ENCODE measurements around the gene APBB2.
"Not testable (repeated sequence)": the region's sequence is repeated elsewhere in the genome, so short reads cannot be mapped to it uniquely, and the experiment has no call there.

Gene APBB2

DNA sequence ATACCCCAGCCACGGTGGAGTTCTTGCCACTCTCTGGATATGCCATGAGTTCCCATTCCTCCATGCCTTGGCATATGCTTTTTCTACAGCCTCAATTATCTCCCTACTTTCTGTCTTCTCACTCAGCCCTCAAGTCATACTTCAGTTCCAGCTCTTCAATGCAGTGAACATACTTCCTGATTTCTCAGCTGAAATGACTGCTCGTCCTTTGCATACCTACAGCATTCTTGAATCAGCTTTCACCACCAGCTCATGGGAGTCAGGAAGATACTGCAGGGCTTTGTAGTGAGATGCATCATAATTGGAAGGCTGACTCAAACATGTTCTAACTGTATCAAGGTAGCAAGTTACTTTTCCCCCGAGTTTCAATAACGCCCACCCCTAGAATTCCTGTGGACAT lies 118.4 kb downstream of the APBB2 start:
- no peak for DNase-seq

DNA sequence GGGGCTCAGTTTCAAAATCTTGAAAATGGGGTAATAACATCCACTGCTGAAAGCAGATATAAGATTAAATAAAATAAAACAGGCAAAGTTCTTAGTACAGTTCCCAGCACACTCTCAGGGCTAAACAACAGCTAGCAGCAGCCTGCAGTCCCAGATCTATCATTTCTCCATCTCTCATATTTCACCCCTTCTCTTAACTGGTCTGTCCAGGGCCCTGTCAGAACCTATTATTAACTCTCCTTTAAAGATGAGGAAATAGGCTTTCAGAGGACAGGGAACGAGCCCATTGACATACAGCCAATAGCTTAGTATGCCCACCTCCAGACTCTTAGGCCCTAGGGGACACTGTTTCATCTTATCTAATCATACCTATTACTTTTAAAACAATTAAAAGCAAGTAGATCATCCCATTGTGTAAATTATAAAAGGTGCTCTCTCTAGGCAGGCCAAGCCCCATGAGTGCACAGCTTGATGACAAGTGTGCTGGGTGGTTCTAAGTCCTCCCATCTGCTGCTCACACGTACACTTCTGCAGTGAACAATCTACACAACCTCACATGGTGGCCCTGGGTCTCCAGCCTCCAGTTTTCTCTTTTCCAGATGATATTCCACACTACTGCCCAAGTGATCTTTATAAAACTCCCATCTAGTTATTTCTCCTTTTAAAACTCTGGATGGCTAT lies 119.0 kb downstream of the APBB2 start:
- no peak for DNase-seq

DNA sequence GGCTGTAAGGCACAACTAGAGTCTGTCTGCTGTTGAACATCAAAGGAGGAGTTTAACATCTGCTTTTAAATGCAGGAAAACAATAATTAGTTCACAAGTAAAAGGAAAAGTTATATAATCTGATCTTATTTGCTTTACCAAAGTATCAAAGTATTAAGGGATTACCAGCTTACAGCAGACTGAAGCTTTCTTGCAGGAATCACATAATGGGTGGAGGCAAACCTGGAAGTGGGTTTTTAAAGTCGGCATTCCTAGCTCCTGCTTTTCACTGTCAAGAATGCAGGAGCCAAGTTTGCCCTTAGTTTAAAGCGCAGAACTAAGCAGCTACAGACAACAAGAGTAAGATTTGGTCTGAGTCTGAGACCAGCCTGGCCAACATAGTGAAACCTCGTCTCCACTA lies 122.2 kb downstream of the APBB2 start:
- no peak for DNase-seq

DNA sequence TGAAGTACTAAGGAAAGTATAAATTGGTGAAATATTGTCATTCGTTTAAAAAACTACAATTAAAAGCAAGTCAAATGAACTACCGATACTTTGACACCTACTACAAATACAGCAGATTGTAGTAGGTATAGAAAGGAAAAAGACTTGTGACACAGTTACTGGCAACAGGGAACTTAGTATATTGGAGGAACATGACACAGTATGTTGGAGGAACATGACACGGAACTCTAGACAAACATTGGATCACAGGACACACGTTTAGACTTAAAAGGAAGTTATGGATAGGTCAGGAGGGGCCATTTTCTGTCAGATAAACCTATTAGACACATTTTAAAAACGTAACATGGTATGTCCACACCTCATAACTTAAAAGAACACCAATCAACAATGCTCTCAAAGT lies 132.5 kb downstream of the APBB2 start:
- DNase-seq: no peak

DNA sequence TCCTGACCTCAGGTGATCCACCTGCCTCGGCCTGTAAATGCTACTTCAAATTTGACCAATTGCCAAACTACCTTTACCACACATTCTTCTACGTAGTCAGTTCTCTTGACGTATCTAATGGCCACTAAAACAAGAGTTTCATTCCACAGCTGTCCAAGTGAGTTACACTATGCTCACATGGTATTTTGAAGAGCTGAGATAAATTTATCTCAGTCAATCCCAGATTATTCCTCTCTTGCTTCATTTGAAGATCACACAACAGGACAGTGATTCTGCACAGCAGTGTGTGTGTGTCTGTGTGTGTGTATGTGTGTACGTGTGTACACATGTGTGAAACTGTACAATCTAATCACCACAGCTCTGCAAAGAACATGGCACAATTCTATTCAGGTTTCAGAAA lies 133.4 kb downstream of the APBB2 start:
- no peak for DNase-seq

DNA sequence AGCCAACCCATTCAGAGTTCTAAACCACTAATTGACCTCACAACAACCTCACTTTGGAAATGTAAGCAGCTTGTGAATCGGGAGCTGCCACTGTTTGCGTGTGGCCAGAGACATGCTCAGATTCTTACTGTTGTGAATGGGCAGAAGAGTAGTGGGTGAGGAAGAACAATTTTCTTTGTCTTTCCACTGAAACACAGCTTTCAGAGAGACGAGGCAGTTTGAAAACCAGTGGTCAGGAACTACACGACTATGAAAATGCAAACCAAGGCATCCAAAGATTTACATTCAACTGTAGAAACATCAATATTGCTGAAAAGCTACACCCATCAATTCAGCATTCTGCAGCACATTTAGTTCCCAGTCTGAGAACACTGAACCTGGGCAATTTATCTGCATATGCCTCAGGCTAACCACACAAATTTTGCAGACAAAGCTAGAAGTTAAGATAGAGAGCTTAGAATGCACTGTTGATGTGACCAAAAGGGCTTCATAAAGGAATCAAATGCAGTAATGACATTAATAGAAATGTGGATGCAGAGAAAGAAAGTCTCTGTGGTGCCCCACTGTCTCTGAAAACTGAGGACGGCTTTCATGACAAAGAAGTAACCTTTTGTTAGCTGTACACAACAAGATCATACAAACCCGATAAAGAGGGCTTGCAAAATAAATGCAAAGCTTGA lies 134.3 kb downstream of the APBB2 start:
- no peak for DNase-seq

DNA sequence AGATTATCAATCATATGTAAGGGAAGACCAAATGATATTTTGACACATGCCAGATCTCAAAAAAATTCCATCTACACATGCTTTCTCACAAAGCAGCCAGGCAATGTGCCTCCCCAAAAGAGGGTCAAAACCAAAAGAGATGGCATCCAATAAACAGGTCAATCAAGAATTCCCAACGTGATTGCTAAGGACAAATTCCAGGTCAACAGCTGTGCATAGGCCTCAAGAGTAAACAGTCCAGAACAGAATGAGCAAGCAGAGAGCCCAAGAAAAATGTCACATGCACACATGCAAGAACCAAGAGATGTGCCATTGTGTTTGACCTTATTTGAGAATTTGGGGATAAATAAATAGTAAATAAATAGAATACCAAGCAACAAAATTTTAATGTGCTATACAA lies 136.7 kb downstream of the APBB2 start:
- no peak for DNase-seq

DNA sequence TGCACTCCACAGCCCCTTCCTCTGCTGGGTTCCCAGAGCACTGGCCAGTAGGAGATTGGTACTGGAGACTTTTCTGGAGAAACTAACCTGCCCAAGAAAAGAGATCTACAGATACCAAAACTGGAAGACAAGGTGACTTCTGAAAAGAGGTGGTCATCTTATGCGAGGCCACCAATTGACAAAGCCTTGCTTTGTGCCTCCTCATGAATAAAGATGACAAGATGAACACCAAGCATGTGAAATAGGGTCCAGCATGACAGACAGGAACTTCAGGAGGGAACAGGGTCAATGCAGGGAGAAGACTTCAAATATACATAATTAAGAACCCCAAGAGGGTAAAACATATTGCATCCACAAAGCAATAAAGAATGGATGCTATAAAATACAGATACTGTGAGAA lies 137.9 kb downstream of the APBB2 start:
- DNase-seq: no peak

DNA sequence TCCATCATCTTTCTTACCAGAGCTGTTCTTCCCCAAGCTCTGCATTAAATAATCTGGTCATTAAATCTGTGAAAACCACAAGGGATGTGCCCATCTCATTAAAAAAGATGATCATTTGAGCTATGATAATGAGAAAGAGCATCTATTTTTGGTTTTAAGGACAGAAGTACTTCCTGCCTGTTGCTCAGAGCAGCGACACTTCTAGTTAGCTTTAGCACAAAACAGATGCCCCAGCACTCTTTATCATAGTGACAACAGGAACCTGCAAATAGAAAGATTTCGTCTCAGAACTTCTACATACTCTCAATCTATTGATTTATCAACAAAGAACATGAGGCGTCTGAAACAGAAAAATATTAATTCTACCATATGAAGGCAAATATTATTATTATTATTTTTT lies 140.1 kb downstream of the APBB2 start:
- DNase-seq: no peak

DNA sequence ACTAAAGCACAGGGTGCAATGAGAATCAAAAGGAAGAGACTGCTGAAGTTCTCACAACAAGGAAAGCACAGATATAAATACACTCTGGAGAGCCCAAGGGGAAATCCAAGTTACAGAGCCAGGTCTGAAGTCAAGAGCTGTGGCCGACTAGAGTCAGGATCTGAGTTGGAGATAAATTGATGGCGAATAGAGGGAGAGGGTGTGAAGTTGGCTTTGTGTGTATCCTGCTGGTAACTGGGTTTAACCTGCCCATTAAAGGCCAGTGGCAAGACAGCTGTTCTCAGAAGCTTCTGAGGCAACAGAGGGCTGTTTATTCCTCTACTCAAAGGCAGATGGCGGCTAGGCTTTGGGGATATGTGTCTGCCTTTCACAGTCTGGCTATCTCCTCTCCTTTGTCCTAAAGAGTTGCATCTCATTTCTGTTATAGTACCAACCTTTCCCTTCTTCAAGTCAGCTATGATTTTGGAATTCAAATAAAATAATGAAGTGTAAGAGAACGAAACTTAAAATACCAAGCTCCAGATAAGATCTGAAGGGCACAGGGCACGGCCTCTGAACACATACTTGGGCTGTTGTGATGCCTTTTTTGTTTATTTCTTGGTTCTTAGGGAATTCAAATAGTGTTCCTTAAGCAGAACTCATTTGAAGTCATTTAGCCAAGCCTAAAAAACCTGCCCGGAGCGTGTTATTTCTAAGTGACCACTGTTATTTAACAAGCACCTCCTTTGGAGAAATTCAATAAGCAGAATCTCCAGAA lies 142.1 kb downstream of the APBB2 start:
- no peak for DNase-seq

DNA sequence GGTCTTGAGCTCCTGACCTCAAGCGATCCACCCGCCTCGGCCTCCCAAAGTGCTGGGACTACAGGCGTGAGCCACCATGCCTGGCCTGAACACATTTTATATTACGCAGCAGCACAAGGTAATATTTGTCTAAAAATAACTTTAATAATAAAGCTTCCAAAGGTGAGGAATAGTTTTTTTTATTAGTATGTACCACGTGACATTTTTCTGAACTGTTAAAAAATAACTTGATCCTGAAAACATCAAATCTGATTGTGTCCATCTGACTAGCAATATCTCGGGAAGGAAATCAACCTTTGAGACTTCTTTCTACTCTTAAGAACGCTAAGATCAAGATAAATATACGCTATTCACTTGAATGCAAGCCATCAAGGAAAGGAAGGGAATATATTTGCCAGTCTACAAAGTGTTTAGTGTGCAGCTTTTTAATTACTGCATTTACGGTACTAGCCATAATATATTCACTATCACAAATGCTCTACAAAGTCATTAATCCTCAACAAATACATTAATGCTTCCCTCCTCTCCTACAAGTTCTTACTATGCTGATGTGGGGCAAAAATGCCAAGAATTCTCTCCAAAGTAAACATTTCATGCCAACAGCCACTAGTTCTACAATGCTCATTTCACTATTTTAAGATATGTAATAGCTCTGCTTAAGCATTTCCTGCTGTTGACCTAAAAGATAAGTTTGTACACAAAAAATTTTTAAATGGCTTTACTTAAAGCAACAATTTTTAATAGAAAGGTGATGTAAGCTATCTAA lies 143.6 kb downstream of the APBB2 start:
- no peak for DNase-seq

DNA sequence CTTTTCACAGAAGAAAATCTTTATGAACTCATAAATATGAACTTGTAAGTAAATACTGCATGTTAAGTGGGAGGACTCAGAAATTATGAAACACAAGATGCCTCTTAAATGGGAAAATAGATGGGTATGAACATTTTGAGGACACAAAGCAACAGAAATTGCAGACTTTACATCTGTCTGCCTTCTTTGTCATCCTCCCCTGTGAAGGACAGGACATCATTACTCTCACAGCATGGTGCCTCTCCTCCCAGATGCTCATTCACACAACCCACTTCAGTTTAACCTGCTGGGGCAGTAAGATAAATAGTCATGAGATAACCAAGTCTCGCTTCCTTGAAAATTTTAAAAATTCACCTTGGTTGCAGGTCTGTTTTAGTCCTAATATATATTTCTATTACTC lies 144.5 kb downstream of the APBB2 start:
- no peak for DNase-seq

DNA sequence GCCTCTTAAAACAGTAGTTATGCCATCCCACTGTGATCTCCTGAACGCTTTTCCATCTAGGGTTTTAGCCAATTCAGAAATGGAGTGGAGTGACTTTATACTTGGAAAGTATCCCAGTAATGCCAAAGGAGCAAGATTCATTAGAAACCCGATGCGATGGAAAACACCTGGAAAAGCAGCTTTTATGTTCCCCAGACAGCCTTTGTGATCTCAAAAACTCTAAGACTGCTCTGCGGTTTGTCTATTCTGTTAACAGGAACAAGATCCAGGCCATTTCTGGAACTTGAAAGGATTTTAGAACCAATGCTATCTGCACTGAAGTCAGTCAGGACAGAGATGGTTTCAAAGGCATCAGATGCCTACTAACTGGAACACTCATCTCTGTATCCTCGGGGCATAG lies 145.1 kb downstream of the APBB2 start:
- DNase-seq: no peak

DNA sequence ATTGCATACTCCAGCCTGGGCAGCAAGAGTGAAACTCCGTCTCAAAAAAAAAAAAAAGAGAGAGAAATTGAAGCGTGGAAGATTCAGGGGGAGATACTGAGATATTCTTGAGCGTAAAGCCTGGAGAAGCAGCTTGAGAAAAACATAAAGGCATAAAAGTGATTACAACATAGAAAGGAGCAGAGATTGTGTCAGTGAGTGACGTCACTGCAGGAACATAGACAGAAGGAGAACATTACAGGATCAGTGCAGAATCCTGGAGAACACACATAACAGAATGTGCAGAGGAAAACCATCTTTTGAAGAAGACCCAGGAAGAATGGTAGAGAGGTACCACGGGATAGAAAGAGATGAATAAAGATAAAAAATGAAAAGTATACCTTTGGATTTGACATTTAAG lies 147.0 kb downstream of the APBB2 start:
- DNase-seq: no peak

DNA sequence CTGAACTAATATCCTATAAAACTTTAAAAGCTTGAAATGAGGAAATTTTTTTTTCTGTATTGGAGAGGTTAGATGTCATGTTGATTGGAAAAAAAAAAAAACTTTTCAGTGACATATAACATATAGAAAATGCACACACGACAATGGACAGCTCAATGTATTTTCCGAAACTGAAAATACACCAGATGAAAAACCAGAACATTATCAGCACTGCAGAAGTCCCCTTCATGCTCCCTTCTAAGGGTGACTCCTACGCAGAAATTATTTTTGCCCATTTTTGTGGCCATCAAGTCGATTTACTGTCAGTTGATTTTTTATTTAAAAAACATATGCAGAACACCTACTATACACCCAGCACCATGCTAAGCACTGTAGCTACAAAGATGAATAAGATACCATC lies 148.3 kb downstream of the APBB2 start:
- no peak for DNase-seq

DNA sequence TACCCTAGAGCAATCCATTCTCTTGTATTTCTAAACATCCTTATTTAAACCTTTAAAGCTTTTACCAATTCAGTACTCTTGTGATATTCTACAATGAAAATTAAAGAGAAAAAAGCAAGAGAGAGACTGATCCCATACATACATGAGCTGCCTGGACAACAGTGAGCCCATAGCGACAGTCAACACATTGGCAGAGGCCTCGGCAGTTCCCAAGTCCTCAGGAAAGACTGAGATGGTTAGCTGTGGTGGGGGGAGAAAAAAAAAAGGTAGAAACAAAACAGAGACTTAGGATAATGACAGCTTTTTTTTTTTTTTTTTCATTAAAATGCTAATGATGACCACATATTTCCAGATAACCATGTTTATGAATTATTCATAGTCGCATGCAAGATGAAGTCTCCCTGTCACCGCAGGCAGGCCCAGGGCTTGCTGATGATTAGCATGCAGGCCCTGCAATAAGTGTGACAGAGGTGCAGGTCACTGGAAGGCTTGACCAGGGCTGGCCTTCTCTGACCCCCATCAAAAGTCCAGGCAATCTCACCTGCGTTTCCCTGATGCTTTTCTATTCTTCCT lies 148.8 kb downstream of the APBB2 start:
- DNase-seq: no peak

DNA sequence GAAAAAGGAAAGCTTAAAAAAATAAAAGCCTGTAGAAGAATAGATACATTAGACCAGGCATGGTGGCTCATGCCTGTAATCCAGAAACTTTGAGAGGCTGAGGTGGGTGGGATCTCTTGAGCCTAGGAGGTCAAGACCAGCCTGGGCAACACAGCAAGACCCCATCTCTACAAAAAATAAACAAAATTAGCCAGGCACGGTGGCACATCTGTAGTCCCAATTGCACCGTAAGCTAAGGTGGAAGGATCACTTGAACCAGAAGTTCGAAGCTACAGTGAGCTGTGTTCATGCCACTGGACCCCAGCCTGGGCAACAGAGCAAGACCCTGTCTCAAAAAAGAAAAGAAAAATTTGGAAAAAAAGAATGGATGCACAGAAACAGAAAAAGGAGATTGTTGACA lies 149.4 kb downstream of the APBB2 start:
- no peak for DNase-seq

DNA sequence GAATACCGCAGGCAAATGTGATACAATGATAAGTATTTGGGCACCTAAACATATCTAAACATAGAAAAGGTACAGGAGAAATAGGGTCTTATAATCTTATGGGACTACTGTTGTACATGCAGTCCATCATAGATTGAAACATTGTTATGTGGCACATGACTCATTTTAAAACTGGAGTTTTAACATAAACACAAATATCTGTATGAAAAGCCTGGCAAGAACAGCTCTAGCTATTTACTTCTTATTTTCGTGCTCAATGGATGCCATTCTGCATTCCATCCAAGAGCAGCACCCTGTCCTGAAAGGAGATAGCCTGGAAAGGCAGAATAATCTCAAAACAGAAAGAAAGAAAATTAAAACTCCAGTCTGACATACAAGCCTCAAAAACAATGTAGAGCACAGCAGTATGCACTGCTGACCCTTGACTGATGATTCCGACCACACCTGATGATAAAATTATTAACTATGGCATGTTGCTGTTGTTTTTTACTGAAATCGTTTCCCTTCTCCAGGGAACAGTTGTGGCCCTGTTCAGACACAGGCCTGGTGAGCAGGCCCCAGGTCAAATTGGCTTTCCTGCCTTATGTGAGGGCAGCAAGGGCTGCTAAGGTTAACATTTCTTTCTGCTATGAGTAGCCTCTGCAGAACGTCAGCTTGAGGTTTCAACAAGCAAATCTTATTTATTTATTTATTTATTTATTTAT lies 152.7 kb downstream of the APBB2 start:
- DNase-seq: no peak

DNA sequence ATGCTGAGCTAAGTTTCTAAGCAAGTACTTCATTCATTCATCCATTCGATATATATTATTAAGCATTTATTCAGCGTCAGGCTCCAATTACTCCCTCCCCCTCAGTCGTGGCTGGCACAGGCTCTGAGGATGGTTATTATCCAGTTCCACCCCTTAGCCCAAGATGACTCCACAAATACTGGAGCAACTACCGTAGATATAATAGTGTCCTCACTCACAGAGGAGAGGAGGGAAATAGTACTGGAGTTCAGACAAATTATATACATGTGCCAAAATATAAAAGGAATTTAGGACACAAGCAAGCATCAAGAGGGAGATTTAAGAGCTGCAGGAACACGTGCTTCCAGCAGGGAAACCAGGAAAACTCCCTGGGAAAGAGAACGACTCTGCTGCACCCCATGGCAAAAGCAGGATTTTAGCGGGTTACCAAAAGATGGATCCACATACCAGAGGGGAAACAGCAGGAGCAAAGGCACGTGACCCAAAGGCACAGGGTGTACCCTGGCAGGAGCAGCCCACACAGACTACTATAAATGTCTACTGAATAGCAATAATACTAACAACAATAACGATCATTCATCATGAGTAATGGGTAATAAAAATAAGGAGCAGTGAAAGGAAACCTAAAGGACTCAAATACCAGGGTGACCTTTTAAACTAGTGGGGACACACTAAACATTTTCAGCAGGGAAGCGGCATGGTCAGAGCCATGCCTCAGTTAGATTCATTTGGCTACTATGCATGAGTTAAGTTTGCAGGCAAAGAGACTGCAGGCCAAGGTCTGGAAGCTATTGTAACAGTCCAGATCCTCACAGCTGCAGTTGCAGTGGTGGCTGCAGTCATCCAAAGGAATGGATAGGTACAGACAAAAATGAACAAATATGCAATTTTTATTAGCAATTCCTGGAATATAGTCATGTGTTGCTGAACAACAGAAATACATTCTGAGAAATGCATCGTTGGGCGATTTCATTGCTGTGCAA lies 153.7 kb downstream of the APBB2 start:
- DNase-seq: no peak

DNA sequence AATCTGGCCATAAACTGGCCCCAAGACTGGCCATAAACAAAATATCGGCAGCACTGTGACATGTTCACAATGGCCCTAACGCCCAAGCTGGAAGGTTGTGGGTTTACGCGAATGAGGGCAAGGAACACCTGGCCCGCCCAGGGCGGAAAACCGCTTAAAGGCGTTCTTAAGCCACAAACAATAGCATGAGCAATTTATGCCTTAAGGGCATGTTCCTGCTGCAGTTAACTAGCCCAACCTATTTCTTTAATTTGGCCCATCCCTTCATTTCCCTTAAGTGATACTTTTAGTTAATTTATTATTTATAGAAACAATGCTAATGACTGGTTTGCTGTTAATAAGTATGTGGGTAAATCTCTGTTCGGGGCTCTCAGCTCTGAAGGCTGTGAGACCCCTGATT lies 154.9 kb downstream of the APBB2 start:
- not testable (repeated sequence) for DNase-seq

DNA sequence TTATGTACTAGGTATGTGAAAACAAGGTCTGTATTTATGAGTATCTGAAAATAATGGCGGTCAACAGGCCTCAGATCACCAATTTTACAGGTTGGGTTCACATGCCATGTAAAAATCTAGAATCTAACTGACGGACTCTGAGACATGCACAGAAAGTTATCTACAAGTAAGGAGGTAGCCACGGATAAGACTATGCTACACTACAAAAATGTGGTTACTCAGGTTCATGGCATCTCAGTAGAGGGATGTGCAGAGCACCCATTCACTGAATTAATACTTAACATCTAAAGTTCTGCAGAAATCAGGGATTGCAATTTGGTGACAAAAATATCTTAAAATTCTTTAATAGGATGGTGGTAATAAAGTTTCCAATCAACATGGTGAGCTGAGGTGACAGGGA lies 155.9 kb downstream of the APBB2 start:
- no peak for DNase-seq

All from CD4-positive, alpha-beta T cell treated with Interferon alpha-2 for 1 hour (primary cell).